H1 (cell line): Measurements from ENCODE around the gene PKMYT1. TPM values are rescaled to one million over a fixed set of nuclear protein-coding genes. Genes with fewer than 3 reads are reported as not detected.
A peak's percentile ranks its signal among the peaks of the same experiment; 100 is the strongest.

ENCODE experiments used
- CTCF ChIA-PET: fragments of 300-600 bp; sonication (Branson Sonifier 250); formaldehyde crosslinking; loops from one replicate; lab custom pipeline; 2021; ENCODE audit not compliant: partially characterized antibody; lab: Charles Lee
- POLR2A ChIA-PET: fragments of 300-600 bp; sonication (Branson Sonifier 250); formaldehyde crosslinking; loops from one replicate; lab custom pipeline; 2021; ENCODE audit warnings: inconsistent platforms; ENCODE audit not compliant: partially characterized antibody; lab: Charles Lee
- DNase-seq, 2 experiments: peaks; one replicate each; pipeline versions ENCODE4 v3.0.0 to v3.0.0-alpha.2; 2010 to 2022; ENCODE audit warnings: low spot score in 2 of 2, low read depth in 1 of 2, mixed read lengths in 1 of 2
- FAIRE-seq: peaks from 2 replicates; lab custom pipeline; 2011; peaks lifted over from hg19 to GRCh38; lab: Jason Lieb, UNC
- H2AFZ ChIP-seq: 2 replicates; pipeline ENCODE4 v1.8.1; 2012; ENCODE audit warnings: low read length, inconsistent platforms
- H2AK5ac ChIP-seq: 2 replicates; pipeline ENCODE4 v1.6.1; 2013; ENCODE audit warnings: low read depth, low read length
- H2BK120ac ChIP-seq: replicated peaks from 2 replicates; pipeline ENCODE3; 2013; ENCODE audit warnings: low read depth, low read length, inconsistent platforms
- H2BK12ac ChIP-seq: 2 replicates; pipeline ENCODE4 v1.6.1; 2013; ENCODE audit warnings: low read depth, low read length
- H2BK15ac ChIP-seq: 2 replicates; pipeline ENCODE4 v1.6.1; 2013; ENCODE audit warnings: low read length
- H2BK20ac ChIP-seq: 2 replicates; pipeline ENCODE4 v1.6.1; 2013; ENCODE audit warnings: low read length
- H2BK5ac ChIP-seq: 2 replicates; pipeline ENCODE4 v1.6.1; 2013; ENCODE audit warnings: low read depth, low read length
- H3K14ac ChIP-seq: 2 replicates; pipeline ENCODE4 v1.6.1; 2013; ENCODE audit warnings: inconsistent platforms; ENCODE audit not compliant: insufficient read length
- H3K18ac ChIP-seq: 2 replicates; pipeline ENCODE4 v1.6.1; 2013; ENCODE audit warnings: low read length; ENCODE audit errors: extremely low read depth
- H3K23ac ChIP-seq: 2 replicates; pipeline ENCODE4 v1.6.1; 2013; ENCODE audit warnings: inconsistent platforms; ENCODE audit not compliant: insufficient read length
- H3K23me2 ChIP-seq: 2 replicates; pipeline ENCODE4 v1.6.1; 2013; ENCODE audit warnings: low read depth, low read length
- H3K27ac ChIP-seq: 2 replicates; pipeline ENCODE4 v1.6.1; 2011; ENCODE audit warnings: low read depth, low read length, inconsistent platforms
- H3K27me3 ChIP-seq, 4 experiments: replicated peaks in 1 of 4; 1 replicate in 1 of 4; 2 replicates in 3 of 4; pipeline versions ENCODE4 v1.6.1 to v1.8.1; 2011 to 2013; ENCODE audit warnings: low read length in 3 of 4, mild to moderate bottlenecking in 3 of 4, inconsistent platforms in 2 of 4, mixed read lengths in 2 of 4, moderate library complexity in 1 of 4; ENCODE audit not compliant: control insufficient read depth in 3 of 4, insufficient read depth in 3 of 4; ENCODE audit errors: extremely low read depth in 1 of 4
- H3K36me3 ChIP-seq, 4 experiments: 2 replicates each; pipeline versions ENCODE4 v1.6.1 to v1.8.1; 2011 to 2013; ENCODE audit warnings: mild to moderate bottlenecking in 4 of 4, low read length in 3 of 4, moderate library complexity in 2 of 4, control low read depth in 1 of 4, inconsistent platforms in 1 of 4; ENCODE audit not compliant: insufficient read depth in 4 of 4, control insufficient read depth in 2 of 4
- H3K4ac ChIP-seq: replicated peaks from 2 replicates; pipeline ENCODE3; 2013; ENCODE audit warnings: low read length, low read depth, mixed read lengths, inconsistent platforms; ENCODE audit not compliant: insufficient read length
- H3K4me1 ChIP-seq, 4 experiments: replicated peaks in 1 of 4; 1 replicate in 1 of 4; 2 replicates in 3 of 4; pipeline versions ENCODE4 v1.6.1 to v1.8.1; 2011 to 2013; ENCODE audit warnings: low read length in 3 of 4, inconsistent platforms in 2 of 4, mixed read lengths in 1 of 4; ENCODE audit not compliant: insufficient read depth in 4 of 4, control insufficient read depth in 3 of 4
- H3K4me2 ChIP-seq, 2 experiments: 2 replicates each; pipeline versions ENCODE4 v1.6.1 to v1.8.1; 2011 to 2013; ENCODE audit warnings: low read depth in 2 of 2, low read length in 2 of 2, control low read depth in 1 of 2, inconsistent platforms in 1 of 2, mild to moderate bottlenecking in 1 of 2; ENCODE audit not compliant: insufficient read depth in 1 of 2
- H3K4me3 ChIP-seq, 4 experiments: fragments of 200-600, 300-600 bp in 1 of 4; sonication (generic), shearing (Covaris generic), sonication (Bioruptor Twin) in 1 of 4; 2 replicates each; pipeline versions ENCODE4 v1.5.1 to v1.8.1; 2011 to 2016; ENCODE audit warnings: low read length in 4 of 4, low read depth in 3 of 4, control low read depth in 2 of 4, inconsistent platforms in 2 of 4, mild to moderate bottlenecking in 2 of 4, mixed read lengths in 1 of 4, moderate library complexity in 1 of 4; ENCODE audit not compliant: insufficient read depth in 2 of 4; ENCODE audit errors: extremely low read depth in 1 of 4
- H3K56ac ChIP-seq: replicated peaks from 2 replicates; pipeline ENCODE3; 2013; ENCODE audit warnings: low read depth, mild to moderate bottlenecking, mixed read lengths, low read length, inconsistent platforms; ENCODE audit not compliant: insufficient read length
- H3K79me1 ChIP-seq: 2 replicates; pipeline ENCODE4 v1.6.1; 2013; ENCODE audit warnings: low read depth, low read length, control low read depth
- H3K79me2 ChIP-seq, 2 experiments: 2 replicates each; pipeline versions ENCODE4 v1.6.1 to v1.8.1; 2012 to 2013; ENCODE audit warnings: low read length in 2 of 2, mild to moderate bottlenecking in 2 of 2, inconsistent platforms in 1 of 2; ENCODE audit not compliant: insufficient read depth in 2 of 2, control insufficient read depth in 1 of 2
- H3K9ac ChIP-seq, 4 experiments: replicated peaks in 1 of 4; 1 replicate in 1 of 4; 2 replicates in 3 of 4; pipeline versions ENCODE4 v1.6.1 to v1.8.1; 2011 to 2013; ENCODE audit warnings: low read depth in 3 of 4, low read length in 3 of 4, control low read depth in 2 of 4, mild to moderate bottlenecking in 2 of 4, moderate library complexity in 2 of 4, inconsistent platforms in 1 of 4; ENCODE audit errors: extremely low read depth in 1 of 4
- H3K9me3 ChIP-seq, 2 experiments: 2 replicates each; pipeline versions ENCODE4 v1.6.1 to v1.8.1; 2012 to 2013; ENCODE audit warnings: mild to moderate bottlenecking in 2 of 2, moderate library complexity in 2 of 2, control low read depth in 1 of 2, inconsistent platforms in 1 of 2, low read depth in 1 of 2, low read length in 1 of 2, mixed read lengths in 1 of 2; ENCODE audit not compliant: insufficient read depth in 2 of 2
- H4K20me1 ChIP-seq, 2 experiments: replicated peaks in 1 of 2; 2 replicates each; pipeline versions ENCODE3 to v1.8.1; 2011 to 2013; ENCODE audit warnings: inconsistent platforms in 2 of 2, low read length in 2 of 2, mild to moderate bottlenecking in 1 of 2; ENCODE audit not compliant: insufficient read depth in 2 of 2, control insufficient read depth in 1 of 2
- H4K5ac ChIP-seq: 2 replicates; pipeline ENCODE4 v1.6.1; 2013; ENCODE audit warnings: low read length, low read depth, mixed read lengths, inconsistent platforms; ENCODE audit not compliant: insufficient read length
- H4K8ac ChIP-seq: 2 replicates; pipeline ENCODE4 v1.8.0; 2013; ENCODE audit warnings: mild to moderate bottlenecking, moderate library complexity, low read length, inconsistent platforms; ENCODE audit not compliant: insufficient read depth; ENCODE audit errors: extremely low read depth
- H4K91ac ChIP-seq: replicated peaks from 2 replicates; pipeline ENCODE3; 2013; ENCODE audit warnings: low read length, mixed read lengths, inconsistent platforms; ENCODE audit not compliant: insufficient read length
- GABPA ChIP-seq: IDR thresholded peaks from 2 replicates; pipeline ENCODE4 v1.6.1; 2011; ENCODE audit warnings: mild to moderate bottlenecking, low read length, moderate library complexity, borderline replicate concordance; ENCODE audit not compliant: insufficient read depth
- SUZ12 ChIP-seq: fragments of 200-600 bp; sonication (generic); IDR thresholded peaks from 2 replicates; pipeline ENCODE4 v1.6.1; 2012; ENCODE audit warnings: mild to moderate bottlenecking, inconsistent platforms, low read length, moderate library complexity, mixed read lengths
- WGBS, 2 experiments: shearing (Covaris generic) in 1 of 2; methylation state at CpG; one replicate each; pipeline versions ENCODE4 v1.1.6 to v1.1.7; 2013 to 2015; ENCODE audit warnings: low lambda C conversion rate in 2 of 2, mixed read lengths in 2 of 2, inconsistent platforms in 1 of 2, low coverage in 1 of 2, missing lambda C conversion rate in 1 of 2; ENCODE audit not compliant: insufficient replicate concordance in 2 of 2, insufficient coverage in 1 of 2, insufficient read length in 1 of 2; ENCODE audit errors: extremely low coverage in 1 of 2, missing lambda C conversion rate in 1 of 2; 5-methylcytosine and 5-hydroxymethylcytosine counted together
- polyA plus RNA-seq, 7 experiments: library from polyadenylated mRNA; depleted of rRNA in 3 of 7; stranded (reverse) in 5 of 7; unstranded in 2 of 7; fragments of >200 nt in 5 of 7; fragments of 200-250 nt in 2 of 7; gene quantifications; 1 replicate in 5 of 7; 2 replicates in 1 of 7; 4 replicates in 1 of 7; pipeline versions ENCODE4 v1.2.1 to v1.2.3, GENCODE V29; 2011 to 2013; ENCODE audit warnings: missing spikeins in 2 of 7, mixed read lengths in 2 of 7
- total RNA-seq: library from RNA; stranded (reverse); fragmentation: NEBNext Ultra II Directional; extraction: Animal tissue kit (Norgen Biotek cat#: 25700); gene quantifications from 2 replicates; pipeline ENCODE4 v1.2.1, GENCODE V29; 2021
- TF ChIP-seq, protein P1 (sequence below): IDR thresholded peaks from 2 replicates; pipeline ENCODE4 v1.6.1; 2012; ENCODE audit warnings: inconsistent platforms
- TF ChIP-seq, protein P2 (sequence below): IDR thresholded peaks from 2 replicates; pipeline ENCODE4 v1.6.1; 2011; ENCODE audit warnings: low read length, improper control_type of control experiment
- TF ChIP-seq, protein P3 (sequence below), 3 experiments: IDR thresholded peaks; 1 replicate in 2 of 3; 2 replicates in 1 of 3; pipeline versions ENCODE4 v1.5.1 to v1.6.1; 2011; ENCODE audit warnings: low read length in 3 of 3, mild to moderate bottlenecking in 3 of 3, inconsistent platforms in 2 of 3, low read depth in 1 of 3, moderate library complexity in 1 of 3; ENCODE audit not compliant: insufficient read depth in 1 of 3; ENCODE audit errors: control extremely low read depth in 1 of 3

The PKMYT1 gene
- total and polyA plus RNA-seq, 2 of the 8 experiments (the other 6 are each of a cell fraction or from before 2014, with no cell fraction given) = 74.7 to 85.2 TPM

DNA sequence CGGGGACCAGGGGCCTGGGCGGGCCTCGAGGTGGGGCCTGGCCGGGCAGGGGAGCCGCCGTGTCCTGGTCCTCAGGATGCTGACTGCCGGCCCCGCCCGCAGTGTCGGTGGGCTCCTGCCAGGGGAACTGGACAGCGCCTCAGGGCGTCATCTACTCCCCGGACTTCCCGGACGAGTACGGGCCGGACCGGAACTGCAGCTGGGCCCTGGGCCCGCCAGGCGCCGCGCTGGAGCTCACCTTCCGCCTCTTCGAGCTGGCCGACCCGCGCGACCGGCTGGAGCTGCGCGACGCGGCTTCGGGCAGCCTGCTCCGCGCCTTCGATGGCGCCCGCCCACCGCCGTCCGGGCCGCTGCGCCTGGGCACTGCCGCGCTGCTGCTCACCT, 13.4 kb downstream of the PKMYT1 start:
- DNase-seq = peak in 1 of 2 experiments; percentile 56
- H3K27ac ChIP-seq = no peak overlapping the region
- peaks cover 27% of the 10 kb centered on the region for H3K23me2 ChIP-seq
- no peak overlapping the region for H3K18ac ChIP-seq
- no peak overlapping the region for H2BK5ac ChIP-seq
- peaks cover 7% of the 10 kb centered on the region for H3K79me1 ChIP-seq
- no peak for FAIRE-seq
- H4K91ac ChIP-seq = no peak overlapping the region
- WGBS, 2 experiments = 14% methylated on average over 15 of the region's 46 CpGs; no CpG with 5 or more reads in 1 of the 2 experiments
- no peak overlapping the region for H2BK20ac ChIP-seq
- H2AK5ac ChIP-seq = no peak overlapping the region
- no peak overlapping the region for H3K56ac ChIP-seq
- no peak overlapping the region for H2AFZ ChIP-seq
- H3K4me2 ChIP-seq = peak overlapping the region; percentile 40 to 66
- ChIA-PET POLR2A (interaction anchor here (0.7 to 25.4 kb wide), 7 partner anchors 8 to 58 kb away, joined by 3 to 455 read pairs (median 7); partner anchors contain the start of genes CLDN6, HCFC1R1, PKMYT1 and THOC6), CTCF (interaction anchor here (0.6 to 1.8 kb wide), 11 partner anchors 10 to 1116 kb away, joined by 3 to 10 read pairs (median 4); partner anchors contain the start of gene FLYWCH1)
- H3K9ac ChIP-seq = no peak overlapping the region
- H3K4ac ChIP-seq = no peak overlapping the region
- peaks cover 0 to 2% of the 10 kb centered on the region in 2 experiments; a peak in 1 of 4 replicates for H3K79me2 ChIP-seq
- H3K27me3 ChIP-seq = peaks cover 15 to 32% (median 23%) of the 10 kb centered on the region in 4 experiments; a peak in 6 of 7 replicates
- H3K4me3 ChIP-seq = peak overlapping the region; percentile 8 to 51 (median 18); a peak in 6 of 8 replicates
- peaks cover 17 to 19% of the 10 kb centered on the region in 2 experiments for H4K20me1 ChIP-seq
- no peaks in the 10 kb centered on the region for H3K9me3 ChIP-seq
- H4K5ac ChIP-seq = no peak overlapping the region
- H3K4me1 ChIP-seq = peaks cover 0 to 40% (median 23%) of the 10 kb centered on the region in 4 experiments; a peak in 6 of 7 replicates
- peaks cover 0 to 4% (median 0%) of the 10 kb centered on the region in 4 experiments; a peak in 2 of 8 replicates for H3K36me3 ChIP-seq
- no peak overlapping the region for H2BK15ac ChIP-seq
- TF ChIP-seq, protein P1, sequence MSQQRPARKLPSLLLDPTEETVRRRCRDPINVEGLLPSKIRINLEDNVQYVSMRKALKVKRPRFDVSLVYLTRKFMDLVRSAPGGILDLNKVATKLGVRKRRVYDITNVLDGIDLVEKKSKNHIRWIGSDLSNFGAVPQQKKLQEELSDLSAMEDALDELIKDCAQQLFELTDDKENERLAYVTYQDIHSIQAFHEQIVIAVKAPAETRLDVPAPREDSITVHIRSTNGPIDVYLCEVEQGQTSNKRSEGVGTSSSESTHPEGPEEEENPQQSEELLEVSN = peak; percentile 18; the same call in 1 of the 2 replicates
- TF ChIP-seq GABPA = peak; percentile 75; the same call in 1 of the 2 replicates
- TF ChIP-seq, protein P2, sequence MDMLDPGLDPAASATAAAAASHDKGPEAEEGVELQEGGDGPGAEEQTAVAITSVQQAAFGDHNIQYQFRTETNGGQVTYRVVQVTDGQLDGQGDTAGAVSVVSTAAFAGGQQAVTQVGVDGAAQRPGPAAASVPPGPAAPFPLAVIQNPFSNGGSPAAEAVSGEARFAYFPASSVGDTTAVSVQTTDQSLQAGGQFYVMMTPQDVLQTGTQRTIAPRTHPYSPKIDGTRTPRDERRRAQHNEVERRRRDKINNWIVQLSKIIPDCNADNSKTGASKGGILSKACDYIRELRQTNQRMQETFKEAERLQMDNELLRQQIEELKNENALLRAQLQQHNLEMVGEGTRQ = no peak
- TF ChIP-seq, protein P3, sequence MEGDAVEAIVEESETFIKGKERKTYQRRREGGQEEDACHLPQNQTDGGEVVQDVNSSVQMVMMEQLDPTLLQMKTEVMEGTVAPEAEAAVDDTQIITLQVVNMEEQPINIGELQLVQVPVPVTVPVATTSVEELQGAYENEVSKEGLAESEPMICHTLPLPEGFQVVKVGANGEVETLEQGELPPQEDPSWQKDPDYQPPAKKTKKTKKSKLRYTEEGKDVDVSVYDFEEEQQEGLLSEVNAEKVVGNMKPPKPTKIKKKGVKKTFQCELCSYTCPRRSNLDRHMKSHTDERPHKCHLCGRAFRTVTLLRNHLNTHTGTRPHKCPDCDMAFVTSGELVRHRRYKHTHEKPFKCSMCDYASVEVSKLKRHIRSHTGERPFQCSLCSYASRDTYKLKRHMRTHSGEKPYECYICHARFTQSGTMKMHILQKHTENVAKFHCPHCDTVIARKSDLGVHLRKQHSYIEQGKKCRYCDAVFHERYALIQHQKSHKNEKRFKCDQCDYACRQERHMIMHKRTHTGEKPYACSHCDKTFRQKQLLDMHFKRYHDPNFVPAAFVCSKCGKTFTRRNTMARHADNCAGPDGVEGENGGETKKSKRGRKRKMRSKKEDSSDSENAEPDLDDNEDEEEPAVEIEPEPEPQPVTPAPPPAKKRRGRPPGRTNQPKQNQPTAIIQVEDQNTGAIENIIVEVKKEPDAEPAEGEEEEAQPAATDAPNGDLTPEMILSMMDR (IDR thresholded peaks at IDR 0.05; ENCODE audit: control extremely low read depth in 1 of 3, insufficient read depth in 1 of 3, low read depth in 1 of 3, low read length in 3 of 3) = peak in 1 of 3 experiments; percentile 18; a peak in 1 of 4 replicates
- TF ChIP-seq SUZ12 = 0 out of 2 replicates have a peak, but pooled peaks have one; percentile 53
- no peak overlapping the region for H3K14ac ChIP-seq
- no peak overlapping the region for H4K8ac ChIP-seq
- H2BK12ac ChIP-seq = no peak overlapping the region
- H3K23ac ChIP-seq = no peak overlapping the region
- no peak overlapping the region for H2BK120ac ChIP-seq
